ELF-1 (cell line): ENCODE results near the gene GAMT.
A peak's percentile ranks its signal among the peaks of the same experiment; 100 is the strongest.

ENCODE experiments used
- DNase-seq: peaks from one replicate; pipeline ENCODE4 v3.0.0-alpha.2; 2016; ENCODE audit warnings: low read depth, low spot score

The GAMT gene

GRCh38 chr19:1418951-1419738, 17.8 kb upstream of the GAMT start:
- no peak for DNase-seq

- no peak for DNase-seq
These were observed 17.1 kb upstream of the GAMT start for GRCh38 chr19:1418496-1418775.

GRCh38 chr19:1417681-1418495, 16.5 kb upstream of the GAMT start:
- DNase-seq: no peak

GRCh38 chr19:1417145-1417544, 15.8 kb upstream of the GAMT start:
- DNase-seq: no peak

GRCh38 chr19:1416014-1416841, 14.9 kb upstream of the GAMT start:
- no peak for DNase-seq

- no peak for DNase-seq
These were observed 11.9 kb upstream of the GAMT start for GRCh38 chr19:1412995-1413800.

GRCh38 chr19:1412323-1412923, 11.1 kb upstream of the GAMT start:
- DNase-seq: no peak

GRCh38 chr19:1411255-1412191, 10.2 kb upstream of the GAMT start:
- DNase-seq: no peak

GRCh38 chr19:1410789-1411188, 9.4 kb upstream of the GAMT start:
- no peak for DNase-seq

GRCh38 chr19:1410136-1410786, 8.9 kb upstream of the GAMT start:
- DNase-seq: no peak

GRCh38 chr19:1409204-1410005, 8.1 kb upstream of the GAMT start:
- DNase-seq: no peak

GRCh38 chr19:1408300-1409203, 7.2 kb upstream of the GAMT start:
- DNase-seq: peak; percentile 74

GRCh38 chr19:1407528-1408299, 6.4 kb upstream of the GAMT start, which contains the start of gene DAZAP1:
TSS of gene DAZAP1 (plus strand) at chr19:1407586. CDS start at chr19:1407774, 188 bp downstream.
- DNase-seq: no peak

GRCh38 chr19:1406774-1407527, 5.6 kb upstream of the GAMT start:
- DNase-seq: peak; percentile 99

- DNase-seq: no peak
These were observed 1.2 kb upstream of the GAMT start for GRCh38 chr19:1402411-1403070.
